ENCODE results near the gene ICAM5.

- TF ChIP-seq EZH2 (IDR thresholded peaks at IDR 0.05) (no peak), POLR2AphosphoS5 (IDR thresholded peaks at IDR 0.05; ENCODE audit: borderline replicate concordance, low read depth, low read length) (no peak)
Observed at GRCh38 chr19:10268071-10268470, 21.7 kb upstream of the ICAM5 start.

Measured in SK-N-MC (cell line).